OCI-LY7 (cell line): ENCODE data around the gene SLC41A3. TPM values are rescaled to one million over a fixed set of nuclear protein-coding genes. Genes with fewer than 3 reads are reported as not detected.
"Not testable (repeated sequence)": the region's sequence is repeated elsewhere in the genome, so short reads cannot be mapped to it uniquely, and the experiment has no call there.

Experiments
- BruUV-seq: library from RNA; stranded (reverse); fragments of 400-500 nt; replicated peaks from 2 replicates; lab custom pipeline; 2021; lab: Mats Ljungman, UMichigan
- CTCF ChIA-PET: fragments of 300-600 bp; sonication (Branson Sonifier 250); formaldehyde crosslinking; loops from one replicate; lab custom pipeline; 2022; ENCODE audit warnings: antibody characterized with exemption; ENCODE audit not compliant: unreplicated experiment; lab: Charles Lee
- POLR2A ChIA-PET: fragments of 300-600 bp; sonication (Branson Sonifier 250); formaldehyde crosslinking; loops from one replicate; lab custom pipeline; 2022; ENCODE audit warnings: antibody characterized with exemption; lab: Charles Lee
- DNase-seq: peaks from one replicate; pipeline ENCODE4 v3.0.0-alpha.2; 2015; ENCODE audit warnings: low spot score
- H2AFZ ChIP-seq: fragments of 200-600 bp; sonication (generic), shearing (Covaris generic); 2 replicates; pipeline ENCODE4 v1.6.1; 2014; ENCODE audit warnings: mild to moderate bottlenecking, antibody characterized with exemption, low read length, moderate library complexity
- H3K27ac ChIP-seq: fragments of 200-600 bp; sonication (generic); 2 replicates; pipeline ENCODE4 v1.5.1; 2014; ENCODE audit warnings: mixed run types, low read depth, mild to moderate bottlenecking, moderate library complexity, low read length, inconsistent platforms; ENCODE audit not compliant: poor library complexity, severe bottlenecking
- H3K36me3 ChIP-seq: fragments of 200-600 bp; sonication (generic); 2 replicates; pipeline ENCODE4 v1.6.1; 2014; ENCODE audit warnings: mild to moderate bottlenecking, antibody characterized with exemption, low read length, moderate library complexity, mixed read lengths; ENCODE audit not compliant: insufficient read depth
- H3K4me1 ChIP-seq: fragments of 200-600 bp; sonication (generic); 2 replicates; pipeline ENCODE4 v1.5.1; 2014; ENCODE audit warnings: mild to moderate bottlenecking, low read length; ENCODE audit not compliant: insufficient read depth, poor library complexity, severe bottlenecking
- H3K4me2 ChIP-seq: fragments of 200-600 bp; sonication (generic); 2 replicates; pipeline ENCODE4 v1.6.1; 2014; ENCODE audit warnings: mild to moderate bottlenecking, low read length
- H3K4me3 ChIP-seq: fragments of 200-600 bp; sonication (generic); 2 replicates; pipeline ENCODE4 v1.5.1; 2014; ENCODE audit warnings: mild to moderate bottlenecking, low read depth, low read length; ENCODE audit not compliant: poor library complexity, severe bottlenecking
- H3K79me2 ChIP-seq: fragments of 200-600 bp; sonication (generic); 2 replicates; pipeline ENCODE4 v1.6.1; 2016; ENCODE audit warnings: low read depth, mild to moderate bottlenecking, low read length, moderate library complexity, mixed read lengths; ENCODE audit not compliant: insufficient read depth
- H3K9me2 ChIP-seq: fragments of 200-600 bp; sonication (generic); 2 replicates; pipeline ENCODE4 v1.6.1; 2016; ENCODE audit warnings: mild to moderate bottlenecking, low read length, mixed read lengths; ENCODE audit not compliant: insufficient read depth
- H3K9me3 ChIP-seq: fragments of 200-600 bp; sonication (generic); 2 replicates; pipeline ENCODE4 v1.6.1; 2014; ENCODE audit warnings: mild to moderate bottlenecking, mixed run types, low read length, mixed read lengths
- H4K20me1 ChIP-seq: fragments of 200-600 bp; sonication (generic); 2 replicates; pipeline ENCODE4 v1.6.1; 2014; ENCODE audit warnings: mild to moderate bottlenecking, antibody characterized with exemption, low read length, moderate library complexity, mixed read lengths; ENCODE audit not compliant: insufficient read depth
- EZH2phosphoT487 ChIP-seq: fragments of 200-600 bp; sonication (generic); IDR thresholded peaks from 2 replicates; pipeline ENCODE4 v1.6.1; 2018; ENCODE audit warnings: low read depth, borderline replicate concordance, mild to moderate bottlenecking, mixed run types, antibody characterized with exemption, low read length, moderate library complexity, mixed read lengths
- intact Hi-C: fragments of 100-400 bp; cut with micrococcal nuclease; formaldehyde crosslinking; loops from one replicate; pipeline ENCODE4 v1.10.0; 2022; ENCODE audit not compliant: unreplicated experiment
- total RNA-seq, 2 experiments: library from RNA; depleted of rRNA in 1 of 2; stranded (reverse); fragments of >200 nt in 1 of 2; shearing (Covaris generic) in 1 of 2; gene quantifications; 2 replicates each; pipeline ENCODE4 v1.2.3, GENCODE V29; 2014 to 2022
- TF ChIP-seq, protein P1 (sequence below): fragments of 200-600 bp; sonication (generic); conservative IDR thresholded peaks from 2 replicates; pipeline ENCODE4 v1.5.1; 2014; ENCODE audit warnings: mild to moderate bottlenecking, antibody characterized with exemption, low read length, moderate library complexity, mixed read lengths

The SLC41A3 gene
- total RNA-seq, 2 experiments from 2014 or later: 31.9 to 35.9 TPM

DNA sequence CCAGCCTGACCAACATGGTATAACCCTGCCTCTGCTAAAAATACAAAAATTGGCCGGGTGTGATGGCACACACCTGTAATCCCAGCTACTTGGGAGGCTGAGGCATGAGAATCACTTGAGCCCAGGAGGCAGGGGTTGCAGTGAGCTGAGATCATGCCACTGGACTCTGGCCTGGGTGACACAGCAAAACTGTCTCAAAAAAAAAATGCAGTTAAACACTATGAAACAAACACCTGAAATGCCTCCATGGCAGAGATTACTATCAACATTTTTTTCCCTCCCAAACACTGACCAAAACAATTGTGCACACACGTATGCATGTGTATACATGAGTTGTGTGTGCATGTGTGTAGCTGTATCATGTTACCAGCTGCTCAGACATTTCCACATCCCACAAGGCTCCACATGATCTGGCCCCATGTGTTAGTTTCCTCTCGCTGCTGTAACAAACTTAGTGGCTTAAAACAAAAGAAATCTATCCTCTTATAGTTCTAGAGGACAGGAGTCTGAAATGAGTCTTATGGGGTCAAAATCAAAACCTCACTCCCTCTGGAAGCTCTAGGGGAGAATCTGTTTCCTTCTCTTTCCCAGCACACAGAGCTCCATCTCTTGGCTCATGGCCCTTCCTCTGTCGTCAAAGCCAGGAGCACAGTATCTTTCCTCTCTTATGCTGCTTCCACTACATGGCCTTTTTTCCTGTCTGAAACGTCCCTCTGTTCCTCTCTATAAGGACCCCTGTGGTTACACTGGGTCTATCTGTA lies 34.5 kb downstream of the SLC41A3 start:
- Histone ChIP-seq H3K27ac (no peak overlapping the region), H3K4me1 (no peaks in the 10 kb centered on the region), H2AFZ (no peak overlapping the region), H3K36me3 (no peaks in the 10 kb centered on the region), H3K9me2 (no peaks in the 10 kb centered on the region), H4K20me1 (no peaks in the 10 kb centered on the region), H3K4me2 (no peak overlapping the region), H3K9me3 (no peaks in the 10 kb centered on the region), H3K4me3 (no peak overlapping the region), H3K79me2 (no peaks in the 10 kb centered on the region)
- ChIA-PET POLR2A (interaction anchor here (0.6 kb wide), 1 partner anchor 22 kb away, joined by 3 read pairs; no protein-coding TSS in a partner anchor), CTCF (no interaction called here)
- DNase-seq: no peak
- BruUV-seq: no TSS peak
- TF ChIP-seq, protein P1, sequence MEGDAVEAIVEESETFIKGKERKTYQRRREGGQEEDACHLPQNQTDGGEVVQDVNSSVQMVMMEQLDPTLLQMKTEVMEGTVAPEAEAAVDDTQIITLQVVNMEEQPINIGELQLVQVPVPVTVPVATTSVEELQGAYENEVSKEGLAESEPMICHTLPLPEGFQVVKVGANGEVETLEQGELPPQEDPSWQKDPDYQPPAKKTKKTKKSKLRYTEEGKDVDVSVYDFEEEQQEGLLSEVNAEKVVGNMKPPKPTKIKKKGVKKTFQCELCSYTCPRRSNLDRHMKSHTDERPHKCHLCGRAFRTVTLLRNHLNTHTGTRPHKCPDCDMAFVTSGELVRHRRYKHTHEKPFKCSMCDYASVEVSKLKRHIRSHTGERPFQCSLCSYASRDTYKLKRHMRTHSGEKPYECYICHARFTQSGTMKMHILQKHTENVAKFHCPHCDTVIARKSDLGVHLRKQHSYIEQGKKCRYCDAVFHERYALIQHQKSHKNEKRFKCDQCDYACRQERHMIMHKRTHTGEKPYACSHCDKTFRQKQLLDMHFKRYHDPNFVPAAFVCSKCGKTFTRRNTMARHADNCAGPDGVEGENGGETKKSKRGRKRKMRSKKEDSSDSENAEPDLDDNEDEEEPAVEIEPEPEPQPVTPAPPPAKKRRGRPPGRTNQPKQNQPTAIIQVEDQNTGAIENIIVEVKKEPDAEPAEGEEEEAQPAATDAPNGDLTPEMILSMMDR: no peak
- TF ChIP-seq EZH2phosphoT487: no peak
- intact Hi-C loops: no loop called here

DNA sequence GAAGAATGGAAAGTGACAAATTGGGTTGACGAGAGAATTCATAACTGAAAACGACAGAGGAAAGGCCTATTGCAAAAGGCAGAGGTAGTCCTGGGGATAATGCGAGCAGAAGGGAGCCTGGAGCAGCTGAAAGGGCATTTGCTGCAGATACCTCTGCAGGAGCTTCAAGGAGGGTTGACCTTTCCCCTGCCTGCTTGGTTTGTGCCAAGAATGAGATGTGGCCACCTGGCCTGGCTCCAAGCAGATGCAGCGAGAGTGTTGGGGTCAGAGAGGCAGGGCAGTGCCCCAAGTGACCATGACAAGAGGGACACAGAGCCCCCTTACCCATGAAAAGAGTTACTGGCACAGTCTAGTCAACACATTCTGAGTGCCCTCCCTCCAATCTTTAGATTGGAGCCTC lies 43.5 kb downstream of the SLC41A3 start:
- ChIA-PET CTCF (no interaction called here), POLR2A (no interaction called here)
- no peaks in the 10 kb centered on the region for H3K9me2 ChIP-seq
- H4K20me1 ChIP-seq: no peaks in the 10 kb centered on the region
- H3K4me3 ChIP-seq: no peak overlapping the region
- DNase-seq: no peak
- no peak for TF ChIP-seq EZH2phosphoT487
- TF ChIP-seq, protein P1: no peak
- H3K9me3 ChIP-seq: 0 out of 2 replicates have a peak, but pooled peaks cover 7% of the 10 kb centered on the region
- no peak overlapping the region for H3K27ac ChIP-seq
- H3K4me2 ChIP-seq: no peak overlapping the region
- no peak overlapping the region for H2AFZ ChIP-seq
- intact Hi-C loops: no loop called here
- BruUV-seq: no TSS peak
- no peaks in the 10 kb centered on the region; the same call in 1 of the 2 replicates for H3K36me3 ChIP-seq
- H3K4me1 ChIP-seq: no peaks in the 10 kb centered on the region
- no peaks in the 10 kb centered on the region for H3K79me2 ChIP-seq

DNA sequence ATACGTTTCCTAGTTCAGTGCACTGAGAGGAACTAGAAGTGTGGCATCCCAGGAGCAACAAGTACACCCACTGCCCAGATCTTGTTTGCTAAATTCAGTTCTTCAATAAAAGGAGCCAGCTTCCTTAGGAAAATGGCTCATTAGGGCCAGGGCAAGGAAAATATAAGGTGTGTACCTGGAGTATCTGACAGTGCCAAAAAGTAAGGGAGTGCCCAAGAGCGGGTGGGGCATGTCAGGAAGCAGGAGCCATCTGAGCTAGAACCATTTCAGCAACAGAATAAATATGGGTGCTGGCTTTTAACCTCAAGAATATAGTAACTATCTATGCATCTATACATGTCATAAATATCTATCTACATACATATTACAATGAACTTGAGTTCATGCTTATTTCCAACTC lies 44.1 kb downstream of the SLC41A3 start:
- ChIA-PET CTCF (no interaction called here), POLR2A (no interaction called here)
- H3K4me1 ChIP-seq: no peaks in the 10 kb centered on the region
- no peak overlapping the region for H3K4me3 ChIP-seq
- H3K79me2 ChIP-seq: no peaks in the 10 kb centered on the region
- BruUV-seq: no TSS peak
- no peak overlapping the region for H3K27ac ChIP-seq
- DNase-seq: no peak
- H4K20me1 ChIP-seq: no peaks in the 10 kb centered on the region
- no peaks in the 10 kb centered on the region; the same call in 1 of the 2 replicates for H3K36me3 ChIP-seq
- 0 out of 2 replicates have a peak, but pooled peaks cover 7% of the 10 kb centered on the region for H3K9me3 ChIP-seq
- TF ChIP-seq, protein P1: no peak
- TF ChIP-seq EZH2phosphoT487: no peak
- no peaks in the 10 kb centered on the region for H3K9me2 ChIP-seq
- H2AFZ ChIP-seq: no peak overlapping the region
- no peak overlapping the region for H3K4me2 ChIP-seq
- intact Hi-C loops: no loop called here

DNA sequence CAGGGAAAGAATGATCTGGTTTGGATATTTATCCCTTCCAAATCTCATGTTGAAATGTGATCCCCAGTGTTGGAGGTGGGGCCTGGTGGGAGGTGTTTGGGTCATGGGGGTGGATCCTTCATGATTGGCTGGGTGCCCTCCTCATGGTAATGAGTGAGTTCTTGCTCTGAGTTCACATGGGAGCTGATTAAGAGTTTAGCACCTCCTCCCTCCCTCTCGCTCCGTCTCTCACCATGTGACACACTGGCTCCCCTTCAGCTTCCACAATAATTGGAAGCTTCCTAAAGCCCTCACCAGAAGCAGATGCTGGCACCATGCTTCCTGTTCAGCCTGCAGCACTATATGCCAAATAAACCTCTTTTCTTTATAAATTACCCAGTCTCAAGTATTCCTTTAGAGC lies 45.1 kb downstream of the SLC41A3 start:
- H3K4me2 ChIP-seq, POLR2A ChIA-PET, intact Hi-C loops, H3K4me1 ChIP-seq, H3K36me3 ChIP-seq, DNase-seq, H3K27ac ChIP-seq, H3K79me2 ChIP-seq, H3K4me3 ChIP-seq, H3K9me2 ChIP-seq, BruUV-seq, H4K20me1 ChIP-seq, H3K9me3 ChIP-seq, H2AFZ ChIP-seq, CTCF ChIA-PET: not testable (repeated sequence)
